CD14-positive monocyte (primary cell): ENCODE measurements around the gene LIPE. TPM values are rescaled to one million over a fixed set of nuclear protein-coding genes. Genes with fewer than 3 reads are reported as not detected.
A peak's percentile ranks its signal among the peaks of the same experiment; 100 is the strongest.

Source experiments
- DNase-seq, 3 donors: peaks; one replicate each; pipeline ENCODE4 v3.0.0-alpha.2; 2011 to 2022
- H2AFZ ChIP-seq: 2 replicates; pipeline ENCODE4 v1.6.0; 2012; ENCODE audit warnings: mild to moderate bottlenecking, low read depth, low read length, inconsistent platforms; ENCODE audit not compliant: insufficient read depth, poor library complexity, severe bottlenecking
- H3K27ac ChIP-seq, 2 donors: 1 replicate in 1 of 2; 2 replicates in 1 of 2; pipeline ENCODE4 v1.5.1; 2012 to 2013; ENCODE audit warnings: low read length in 2 of 2, control low read depth in 1 of 2, inconsistent platforms in 1 of 2, low read depth in 1 of 2, mild to moderate bottlenecking in 1 of 2
- H3K27me3 ChIP-seq, 2 donors: one replicate each; pipeline versions ENCODE4 v1.6.0 to v1.6.1; 2011 to 2013; ENCODE audit warnings: low read length in 2 of 2; ENCODE audit not compliant: control insufficient read depth in 2 of 2, insufficient read depth in 2 of 2
- H3K36me3 ChIP-seq, 2 donors: replicated peaks in 1 of 2; 1 replicate in 1 of 2; 2 replicates in 1 of 2; pipeline versions ENCODE4 v1.5.1 to v1.6.1; 2012 to 2013; ENCODE audit warnings: low read length in 2 of 2, control low read depth in 1 of 2, inconsistent platforms in 1 of 2, mild to moderate bottlenecking in 1 of 2; ENCODE audit not compliant: insufficient read depth in 2 of 2, control insufficient read depth in 1 of 2
- H3K4me1 ChIP-seq, 2 donors: 1 replicate in 1 of 2; 2 replicates in 1 of 2; pipeline versions ENCODE4 v1.5.1 to v1.6.1; 2012 to 2013; ENCODE audit warnings: low read length in 2 of 2, control low read depth in 1 of 2, inconsistent platforms in 1 of 2, mild to moderate bottlenecking in 1 of 2, moderate library complexity in 1 of 2; ENCODE audit not compliant: insufficient read depth in 2 of 2, control insufficient read depth in 1 of 2
- H3K4me2 ChIP-seq: replicated peaks from 2 replicates; pipeline ENCODE3; 2012; ENCODE audit warnings: low read length, moderate library complexity, mild to moderate bottlenecking; ENCODE audit not compliant: poor library complexity, severe bottlenecking; ENCODE audit errors: extremely low read depth
- H3K4me3 ChIP-seq, 3 experiments: fragments of 200-600 bp in 1 of 3; sonication (generic) in 1 of 3; replicated peaks in 1 of 3; 1 replicate in 2 of 3; 2 replicates in 1 of 3; pipeline ENCODE4 v1.5.1; 2011 to 2013; ENCODE audit warnings: low read length in 3 of 3, mild to moderate bottlenecking in 3 of 3, control low read depth in 2 of 3, low read depth in 2 of 3, inconsistent platforms in 1 of 3, moderate library complexity in 1 of 3
- H3K79me2 ChIP-seq: 2 replicates; pipeline ENCODE4 v1.6.0; 2012; ENCODE audit warnings: mild to moderate bottlenecking, control low read depth, inconsistent platforms, low read length, moderate library complexity; ENCODE audit not compliant: insufficient read depth
- H3K9ac ChIP-seq: 2 replicates; pipeline ENCODE4 v1.6.0; 2017; ENCODE audit warnings: low read length, mild to moderate bottlenecking; ENCODE audit not compliant: insufficient read depth, poor library complexity, severe bottlenecking
- H3K9me3 ChIP-seq, 2 donors: replicated peaks in 1 of 2; 1 replicate in 1 of 2; 2 replicates in 1 of 2; pipeline versions ENCODE4 v1.5.1 to v1.6.1; 2012 to 2013; ENCODE audit warnings: low read length in 2 of 2, control low read depth in 1 of 2; ENCODE audit not compliant: control insufficient read depth in 1 of 2, insufficient read depth in 1 of 2
- H4K20me1 ChIP-seq: 2 replicates; pipeline ENCODE4 v1.6.0; 2012; ENCODE audit warnings: mild to moderate bottlenecking, low read length, control low read depth, moderate library complexity; ENCODE audit not compliant: insufficient read depth
- H3K27ac Mint-ChIP-seq, 7 donors: one replicate each; pipeline ENCODE4 v1.8.0; 2020; ENCODE audit warnings: mild to moderate bottlenecking in 7 of 7, mixed read lengths in 7 of 7, moderate library complexity in 6 of 7, inconsistent platforms in 2 of 7
- H3K27me3 Mint-ChIP-seq, 3 donors: one replicate each; pipeline ENCODE4 v1.8.0; 2021 to 2022; ENCODE audit warnings: low read depth in 3 of 3, mild to moderate bottlenecking in 3 of 3, mixed read lengths in 3 of 3, moderate library complexity in 3 of 3, inconsistent platforms in 1 of 3
- H3K36me3 Mint-ChIP-seq, 2 donors: one replicate each; pipeline ENCODE4 v1.8.0; 2020; ENCODE audit warnings: mixed read lengths in 2 of 2, inconsistent platforms in 1 of 2, mild to moderate bottlenecking in 1 of 2
- H3K4me1 Mint-ChIP-seq: one replicate; pipeline ENCODE4 v1.8.0; 2020; ENCODE audit warnings: mild to moderate bottlenecking, mixed read lengths
- H3K4me3 Mint-ChIP-seq, 2 donors: one replicate each; pipeline ENCODE4 v1.8.0; 2020; ENCODE audit warnings: mild to moderate bottlenecking in 2 of 2, mixed read lengths in 2 of 2, moderate library complexity in 1 of 2
- H3K9me3 Mint-ChIP-seq, 7 donors: one replicate each; pipeline ENCODE4 v1.8.0; 2020 to 2022; ENCODE audit warnings: mixed read lengths in 7 of 7, mild to moderate bottlenecking in 6 of 7, moderate library complexity in 6 of 7, inconsistent platforms in 2 of 7
- CTCF ChIP-seq: fragments of 200-600 bp; IDR thresholded peaks from one replicate; pipeline ENCODE4 v1.8.0; 2022; ENCODE audit warnings: antibody characterized with exemption, mild to moderate bottlenecking
- WGBS: methylation state at CpG from one replicate; pipeline ENCODE4 v1.1.5; 2013; ENCODE audit warnings: missing lambda C conversion rate; ENCODE audit not compliant: insufficient coverage; 5-methylcytosine and 5-hydroxymethylcytosine counted together
- intact Hi-C, 2 donors: fragments of 100-400 bp; cut with micrococcal nuclease; formaldehyde crosslinking; loops; one replicate each; pipeline versions ENCODE4 v1.15.0 to v1.15.1; 2023
- polyA plus RNA-seq, 3 donors: library from polyadenylated mRNA; depleted of rRNA in 1 of 3; unstranded in 2 of 3; stranded (reverse) in 1 of 3; fragments of 300-500 nt in 2 of 3; fragments of >200 nt in 1 of 3; fragmentation: Illumina TruSeq in 2 of 3; gene quantifications; 1 replicate in 2 of 3; 2 replicates in 1 of 3; pipeline ENCODE4 v1.2.3, GENCODE V29; 2012 to 2021

The LIPE gene
- polyA plus RNA-seq, 3 donors, result 0.31 TPM; not detected in 2

GRCh38 chr19:42361545-42361910 is 65.7 kb downstream of the LIPE start:
- intact Hi-C loops, result no loop called here
- Histone ChIP-seq H3K9me3 (peaks cover 8 to 9% of the 10 kb centered on the region in 2 donors), H3K4me2 (no peak overlapping the region), H3K4me3 (no peak overlapping the region), H3K27me3 (no peaks in the 10 kb centered on the region), H3K79me2 (no peaks in the 10 kb centered on the region), H3K9ac (no peak overlapping the region), H3K27ac (no peak overlapping the region), H3K4me1 (peaks cover 14 to 18% of the 10 kb centered on the region in 2 donors), H4K20me1 (no peaks in the 10 kb centered on the region), H2AFZ (no peak overlapping the region), H3K36me3 (peaks cover 2 to 8% of the 10 kb centered on the region in 2 donors)
- H3K27ac Mint-ChIP-seq, result peak overlapping the region in 1 of 7 donors; percentile 80
- peaks cover 0 to 1% (median 0%) of the 10 kb centered on the region in 3 donors for H3K27me3 Mint-ChIP-seq
- no peak for TF ChIP-seq CTCF
- no peak for DNase-seq
- 94% methylated on average over 7 of the region's 7 CpGs for WGBS
- peaks cover 15 to 18% of the 10 kb centered on the region in 2 donors for H3K36me3 Mint-ChIP-seq
- no peak overlapping the region for H3K4me3 Mint-ChIP-seq
- H3K4me1 Mint-ChIP-seq, result peaks cover 14% of the 10 kb centered on the region
- H3K9me3 Mint-ChIP-seq, result peaks cover 8 to 11% (median 10%) of the 10 kb centered on the region in 7 donors

DNA sequence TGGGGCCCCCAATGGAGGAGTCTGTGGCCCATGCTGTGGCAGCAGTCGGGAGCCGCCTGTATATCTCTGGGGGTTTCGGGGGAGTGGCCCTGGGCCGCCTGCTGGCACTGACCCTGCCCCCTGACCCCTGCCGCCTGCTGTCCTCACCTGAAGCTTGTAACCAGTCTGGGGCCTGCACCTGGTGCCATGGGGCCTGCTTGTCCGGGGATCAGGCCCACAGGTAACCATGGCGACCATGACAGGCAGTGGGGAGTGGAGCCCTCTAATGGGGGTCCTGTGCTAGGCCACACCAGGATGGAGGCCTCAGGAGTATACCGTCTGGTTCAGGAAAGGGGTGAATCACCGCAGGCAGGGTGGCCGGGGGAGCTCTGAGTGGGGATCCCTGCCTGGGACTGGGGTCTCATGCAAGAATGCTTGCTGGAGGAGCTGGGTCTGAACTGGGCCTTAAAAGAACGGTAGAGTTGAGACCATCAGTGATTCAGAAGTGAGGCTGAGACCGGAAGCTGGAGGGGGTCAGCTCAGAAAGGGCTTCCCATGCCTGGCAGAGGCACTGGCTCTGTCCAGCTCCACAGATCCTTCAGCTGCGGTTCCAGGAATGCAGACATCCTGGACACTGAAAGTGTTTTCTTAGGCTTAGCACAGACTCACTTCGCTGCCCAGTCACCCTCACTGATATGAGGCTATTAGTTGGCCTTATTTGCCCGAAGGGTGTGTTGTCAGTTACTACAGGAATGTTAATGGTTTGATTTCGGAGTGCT is 66.2 kb downstream of the LIPE start:
- H3K27me3 ChIP-seq, result no peaks in the 10 kb centered on the region
- TF ChIP-seq CTCF, result no peak
- H3K36me3 ChIP-seq, result peaks cover 5 to 12% of the 10 kb centered on the region in 2 donors
- WGBS, result 92% methylated on average over 13 of the region's 16 CpGs
- H3K79me2 ChIP-seq, result no peaks in the 10 kb centered on the region
- H3K27ac ChIP-seq, result no peak overlapping the region
- Mint-ChIP-seq H3K4me1 (peaks cover 14% of the 10 kb centered on the region), H3K27me3 (peaks cover 0 to 1% (median 0%) of the 10 kb centered on the region in 3 donors), H3K9me3 (peaks cover 8 to 11% (median 10%) of the 10 kb centered on the region in 7 donors), H3K4me3 (no peak overlapping the region), H3K36me3 (peaks cover 17 to 18% of the 10 kb centered on the region in 2 donors), H3K27ac (peak overlapping the region in 2 of 7 donors; percentile 13 to 80)
- no peaks in the 10 kb centered on the region for H4K20me1 ChIP-seq
- no peak overlapping the region for H3K4me3 ChIP-seq
- no peak overlapping the region for H3K4me2 ChIP-seq
- H3K4me1 ChIP-seq, result peaks cover 14 to 18% of the 10 kb centered on the region in 2 donors
- no peak overlapping the region for H2AFZ ChIP-seq
- peaks cover 8 to 9% of the 10 kb centered on the region in 2 donors for H3K9me3 ChIP-seq
- intact Hi-C loops, result no loop called here
- no peak overlapping the region for H3K9ac ChIP-seq
- no peak for DNase-seq
